ENCODE data around the gene RASSF5.
A peak's percentile ranks its signal among the peaks of the same experiment; 100 is the strongest.
"Not testable (repeated sequence)": the region's sequence is repeated elsewhere in the genome, so short reads cannot be mapped to it uniquely, and the experiment has no call there.

Gene RASSF5

GRCh38 chr1:206566999-206567398 is 59.7 kb downstream of the RASSF5 start:
- no peak for DNase-seq (ENCODE audit: low read depth in 3 of 3, low spot score in 1 of 3)

GRCh38 chr1:206568256-206568655 is 60.9 kb downstream of the RASSF5 start:
- DNase-seq (ENCODE audit: low read depth in 3 of 3, low spot score in 1 of 3): no peak

- no peak for DNase-seq (ENCODE audit: low read depth in 3 of 3, low spot score in 1 of 3)
These were observed 61.5 kb downstream of the RASSF5 start for GRCh38 chr1:206568779-206569352.

- no peak for DNase-seq (ENCODE audit: low read depth in 3 of 3, low spot score in 1 of 3)
These were observed 62.2 kb downstream of the RASSF5 start for GRCh38 chr1:206569556-206569955.

GRCh38 chr1:206570529-206570928 is 63.2 kb downstream of the RASSF5 start:
- DNase-seq (ENCODE audit: low read depth in 3 of 3, low spot score in 1 of 3): no peak

- no peak for DNase-seq (ENCODE audit: low read depth in 3 of 3, low spot score in 1 of 3)
These were observed 65.5 kb downstream of the RASSF5 start for GRCh38 chr1:206572835-206573234.

- DNase-seq (ENCODE audit: low read depth in 3 of 3, low spot score in 1 of 3): no peak
These were observed 66.0 kb downstream of the RASSF5 start for GRCh38 chr1:206573319-206573718.

GRCh38 chr1:206573762-206574161 is 66.4 kb downstream of the RASSF5 start:
- DNase-seq (ENCODE audit: low read depth in 3 of 3, low spot score in 1 of 3): no peak

- no peak for DNase-seq (ENCODE audit: low read depth in 3 of 3, low spot score in 1 of 3)
These were observed 68.0 kb downstream of the RASSF5 start for GRCh38 chr1:206575165-206575893.

- DNase-seq (ENCODE audit: low read depth in 3 of 3, low spot score in 1 of 3): no peak
These were observed 68.8 kb downstream of the RASSF5 start for GRCh38 chr1:206575894-206576737.

- DNase-seq (ENCODE audit: low read depth in 3 of 3, low spot score in 1 of 3): no peak
These were observed 70.3 kb downstream of the RASSF5 start for GRCh38 chr1:206577626-206578025.

- no peak for DNase-seq (ENCODE audit: low read depth in 3 of 3, low spot score in 1 of 3)
These were observed 71.0 kb downstream of the RASSF5 start for GRCh38 chr1:206578068-206578977.

- DNase-seq (ENCODE audit: low read depth in 3 of 3, low spot score in 1 of 3): no peak
These were observed 71.6 kb downstream of the RASSF5 start for GRCh38 chr1:206578978-206579374.

GRCh38 chr1:206579747-206580437 is 72.6 kb downstream of the RASSF5 start:
- DNase-seq (ENCODE audit: low read depth in 3 of 3, low spot score in 1 of 3): peak; percentile 50 to 73 (median 70)

- no peak for DNase-seq (ENCODE audit: low read depth in 3 of 3, low spot score in 1 of 3)
These were observed 73.2 kb downstream of the RASSF5 start for GRCh38 chr1:206580438-206581113.

- DNase-seq (ENCODE audit: low read depth in 3 of 3, low spot score in 1 of 3): not testable (repeated sequence)
These were observed 73.8 kb downstream of the RASSF5 start for GRCh38 chr1:206581114-206581497.

- peak; percentile 49 to 62 (median 59) for DNase-seq (ENCODE audit: low read depth in 3 of 3, low spot score in 1 of 3)
These were observed 74.2 kb downstream of the RASSF5 start for GRCh38 chr1:206581571-206581981.

GRCh38 chr1:206582537-206582936 is 75.2 kb downstream of the RASSF5 start:
- DNase-seq (ENCODE audit: low read depth in 3 of 3, low spot score in 1 of 3): no peak

GRCh38 chr1:206582971-206583706 is 75.8 kb downstream of the RASSF5 start:
- DNase-seq (ENCODE audit: low read depth in 3 of 3, low spot score in 1 of 3): peak in 1 of 3 donors; percentile 31

Measured in stimulated activated CD4-positive, alpha-beta T cell treated with anti-CD3 and anti-CD28 coated beads, TNF-alpha, amount 100 ng/mL, for 1 hour (primary cell).